ENCODE data around the gene CNTN4.

DNA sequence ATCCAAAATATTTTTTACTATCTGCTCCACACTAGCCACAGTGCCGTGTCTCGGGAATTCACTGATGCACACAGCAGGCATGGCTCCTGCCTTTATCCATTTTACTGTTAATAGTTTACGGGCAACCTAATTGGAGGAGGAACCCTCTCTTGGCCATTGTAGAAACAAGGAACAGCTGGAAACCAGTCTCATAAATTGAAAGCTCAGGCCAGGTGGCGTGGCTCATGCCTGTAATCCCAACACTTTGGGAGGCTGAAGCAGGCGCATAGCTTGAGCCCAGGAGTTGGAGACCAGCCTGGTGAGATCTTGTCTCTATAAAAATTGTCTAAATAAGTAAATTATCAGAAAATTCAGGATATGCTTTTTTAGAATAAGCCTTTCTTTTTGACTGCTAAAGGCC is 972.5 kb downstream of the CNTN4 start:
- TF ChIP-seq CTCF (IDR thresholded peaks at IDR 0.05; ENCODE audit: low read length) (no peak), EZH2 (IDR thresholded peaks at IDR 0.05; ENCODE audit: borderline replicate concordance, low read length) (no peak)
